Body of pancreas (tissue), 4 donors: ENCODE results near the gene THRA. TPM values are rescaled to one million over a fixed set of nuclear protein-coding genes. Genes with fewer than 3 reads are reported as not detected.
A peak's percentile ranks its signal among the peaks of the same experiment; 100 is the strongest.

Source experiments
- ATAC-seq: fragments of 150-250 bp; one replicate; pipeline ENCODE4 v1.9.1; 2016
- DNase-seq, 4 donors: peaks; one replicate each; pipeline ENCODE4 v3.0.0-alpha.2; 2019
- H3K27ac ChIP-seq, 4 donors: fragments of 200-600 bp; sonication (generic); 1 replicate in 3 of 4; 2 replicates in 1 of 4; pipeline versions ENCODE4 v1.5.1 to v1.6.1; 2016 to 2019; ENCODE audit warnings: mild to moderate bottlenecking in 1 of 4, mixed read lengths in 1 of 4, moderate library complexity in 1 of 4
- H3K27me3 ChIP-seq, 2 donors: fragments of 200-600 bp; sonication (generic); one replicate each; pipeline ENCODE4 v1.6.0; 2016; ENCODE audit warnings: mild to moderate bottlenecking in 1 of 2
- H3K36me3 ChIP-seq, 2 donors: fragments of 200-600 bp; sonication (generic); replicated peaks in 1 of 2; 2 replicates each; pipeline ENCODE4 v1.5.1; 2016; ENCODE audit warnings: low read depth in 2 of 2; ENCODE audit not compliant: insufficient read depth in 1 of 2
- H3K4me1 ChIP-seq: fragments of 200-600 bp; sonication (generic); one replicate; pipeline ENCODE4 v1.6.0; 2016
- H3K4me3 ChIP-seq, 2 donors: fragments of 200-600 bp; sonication (generic); 1 replicate in 1 of 2; 2 replicates in 1 of 2; pipeline ENCODE4 v1.5.1; 2016 to 2019
- H3K9me3 ChIP-seq, 3 donors: fragments of 200-600 bp; sonication (generic); 1 replicate in 2 of 3; 2 replicates in 1 of 3; pipeline ENCODE4 v1.5.1; 2016
- CTCF ChIP-seq, 7 experiments: fragments of 450-650 bp in 4 of 7; fragments of 200-600 bp in 3 of 7; sonication (generic) in 3 of 7; IDR thresholded peaks; one replicate each; pipeline ENCODE4 v1.5.1; 2016 to 2019; ENCODE audit warnings: antibody characterized with exemption in 7 of 7
- POLR2A ChIP-seq, 3 donors: fragments of 450-650 bp; IDR thresholded peaks; one replicate each; pipeline ENCODE4 v1.6.1; 2016; ENCODE audit warnings: antibody characterized with exemption in 3 of 3, mild to moderate bottlenecking in 2 of 3
- WGBS, 2 donors: methylation state at CpG; one replicate each; pipeline ENCODE4 v1.1.5; 2017; 5-methylcytosine and 5-hydroxymethylcytosine counted together
- intact Hi-C: fragments of 100-400 bp; cut with DNase I; formaldehyde crosslinking; loops from one replicate; pipeline ENCODE4 v1.15.1; 2023
- total RNA-seq, 2 donors: library from RNA; depleted of rRNA; stranded (reverse); fragments of >200 nt; gene quantifications; one replicate each; pipeline ENCODE4 v1.1.0, GENCODE V29; 2016

THRA gene
- total RNA-seq, 2 donors from 2014 or later, result 37.9 to 61.6 TPM

- Histone ChIP-seq H3K4me3 (no peak overlapping the region), H3K4me1 (peaks cover 72% of the 10 kb centered on the region), H3K27me3 (no peaks in the 10 kb centered on the region), H3K27ac (peak overlapping the region; percentile 74 to 98 (median 96)), H3K9me3 (no peaks in the 10 kb centered on the region), H3K36me3 (no peaks in the 10 kb centered on the region)
- intact Hi-C loops, result no loop called here
- DNase-seq (no peak), ATAC-seq (no peak)
- WGBS, 2 donors, result 72 to 80% methylated on average over 5 to 11 of the region's 11 CpGs
- TF ChIP-seq POLR2A (IDR thresholded peaks at IDR 0.05) (no peak), CTCF (IDR thresholded peaks at IDR 0.05) (no peak)
Measured at GRCh38 chr17:40065769-40066510, 3.2 kb downstream of the THRA start.

DNA sequence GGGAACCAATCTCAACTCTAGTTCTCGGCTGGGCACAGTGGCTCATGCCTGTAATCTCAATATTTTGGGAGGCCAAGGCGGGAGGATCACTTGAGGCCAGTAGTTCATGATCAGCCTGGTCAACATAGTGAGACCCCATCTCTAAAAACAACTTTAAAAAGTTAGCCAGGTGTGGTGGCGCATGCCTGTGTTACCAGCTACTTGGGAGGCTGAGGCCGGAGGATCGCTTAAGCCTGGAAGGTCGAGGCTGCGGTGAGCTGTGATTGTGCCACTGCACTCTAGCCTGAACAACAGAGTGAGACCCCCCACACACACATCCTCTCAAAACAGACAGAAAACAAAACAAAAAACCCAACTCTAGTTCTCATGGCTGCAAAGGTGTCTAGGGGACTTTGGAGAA is 4.9 kb downstream of the THRA start:
- 98% methylated on average over 7 of the region's 7 CpGs for WGBS, 2 donors
- Histone ChIP-seq H3K4me1 (peaks cover 83% of the 10 kb centered on the region), H3K27ac (peak overlapping the region; percentile 90 to 98 (median 98)), H3K36me3 (no peaks in the 10 kb centered on the region), H3K27me3 (no peaks in the 10 kb centered on the region), H3K9me3 (no peaks in the 10 kb centered on the region), H3K4me3 (no peak overlapping the region)
- ATAC-seq (no peak), DNase-seq (no peak)
- TF ChIP-seq POLR2A (IDR thresholded peaks at IDR 0.05) (no peak), CTCF (IDR thresholded peaks at IDR 0.05) (no peak)
- intact Hi-C loops, result no loop called here

- Histone ChIP-seq H3K9me3 (no peaks in the 10 kb centered on the region), H3K4me1 (peaks cover 87% of the 10 kb centered on the region), H3K27me3 (no peaks in the 10 kb centered on the region), H3K27ac (peak overlapping the region; percentile 90 to 98 (median 98)), H3K36me3 (no peaks in the 10 kb centered on the region), H3K4me3 (no peak overlapping the region)
- ATAC-seq (no peak), DNase-seq (no peak)
- intact Hi-C loops, result no loop called here
- WGBS, 2 donors, result 47 to 55% methylated on average over 4 of the region's 4 CpGs
- no peak for TF ChIP-seq CTCF (IDR thresholded peaks at IDR 0.05)
- TF ChIP-seq POLR2A (IDR thresholded peaks at IDR 0.05), result no peak
Measured at GRCh38 chr17:40068129-40068581, 5.4 kb downstream of the THRA start.

GRCh38 chr17:40068584-40068916 is 5.8 kb downstream of the THRA start:
- H3K27ac ChIP-seq, result peak overlapping the region; percentile 90 to 98 (median 98)
- no peaks in the 10 kb centered on the region for H3K27me3 ChIP-seq
- no peak for DNase-seq
- intact Hi-C loops, result no loop called here
- WGBS, 2 donors, result 4 to 20% methylated on average over 5 of the region's 5 CpGs
- H3K36me3 ChIP-seq, result no peaks in the 10 kb centered on the region
- no peak for ATAC-seq
- peaks cover 90% of the 10 kb centered on the region for H3K4me1 ChIP-seq
- no peak for TF ChIP-seq CTCF (IDR thresholded peaks at IDR 0.05)
- H3K4me3 ChIP-seq, result no peak overlapping the region
- H3K9me3 ChIP-seq, result no peaks in the 10 kb centered on the region
